GM21526 (cell line): Measurements from ENCODE around the gene TEKT5.

Source experiments
- ATAC-seq: cut with Tn5 transposase; IDR thresholded peaks from one replicate; pipeline ENCODE4 v1.9.1; 2021; ENCODE audit warnings: moderate library complexity; ENCODE audit not compliant: unreplicated experiment, low FRiP score

Gene TEKT5

DNA sequence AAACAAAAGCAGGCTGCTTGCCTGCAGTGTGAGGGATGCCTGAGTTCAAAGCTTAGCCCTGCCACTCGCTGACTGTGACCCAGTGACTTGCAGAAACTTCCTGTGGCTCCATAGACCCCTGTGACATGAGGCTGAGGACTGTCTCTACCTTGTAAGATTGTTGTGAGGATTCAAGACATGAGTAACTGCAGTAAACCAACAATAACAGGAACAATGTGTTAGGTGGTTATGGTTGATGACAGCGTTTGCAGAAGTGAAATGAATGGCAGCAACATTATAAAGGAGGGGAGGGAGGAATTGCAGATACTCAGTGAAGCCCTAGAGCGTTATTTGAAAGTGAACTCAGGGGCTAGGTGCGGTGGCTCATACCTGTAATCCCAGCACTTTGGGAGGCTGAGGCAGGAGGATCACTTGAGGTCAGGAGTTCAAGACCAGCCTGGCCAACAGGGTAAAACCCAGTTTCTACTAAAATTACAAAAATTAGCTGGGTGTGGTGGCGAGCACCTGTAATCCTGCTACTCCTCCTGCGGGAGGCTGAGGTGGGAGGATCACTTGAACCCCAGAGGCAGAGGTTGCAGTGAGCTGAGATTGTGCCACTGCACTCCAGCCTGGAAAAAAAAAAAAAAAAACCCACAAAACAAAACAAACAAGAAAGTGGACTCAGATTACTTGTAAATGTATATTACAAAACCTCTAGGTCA, 80.8 kb downstream of the TEKT5 start:
- no peak for ATAC-seq

DNA sequence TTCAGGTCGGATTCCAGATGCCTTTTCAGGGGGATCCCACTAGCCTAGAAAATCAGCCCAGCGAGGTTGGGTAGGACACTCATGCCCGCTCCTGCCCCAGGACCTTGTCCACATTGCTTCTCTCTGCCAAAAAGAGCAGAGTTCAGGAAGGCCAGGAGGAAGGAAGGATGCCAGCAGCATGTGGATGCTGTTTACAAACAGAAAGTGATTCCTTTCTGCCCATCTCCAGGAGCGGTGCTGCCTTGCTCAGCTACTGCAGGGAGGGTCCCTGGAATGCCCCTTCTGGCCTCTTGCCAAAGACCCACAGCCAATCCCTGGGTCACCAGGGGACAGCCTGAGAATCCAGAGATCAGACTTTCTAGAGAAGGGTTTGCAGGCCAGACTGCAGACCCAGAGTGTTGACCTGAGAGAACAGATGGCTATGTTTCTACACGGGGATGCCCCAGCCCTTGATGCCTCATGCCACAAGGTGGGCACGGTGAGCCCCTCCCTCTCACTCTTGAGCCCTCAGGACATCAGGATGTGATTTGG, 82.0 kb downstream of the TEKT5 start:
- ATAC-seq, result no peak

DNA sequence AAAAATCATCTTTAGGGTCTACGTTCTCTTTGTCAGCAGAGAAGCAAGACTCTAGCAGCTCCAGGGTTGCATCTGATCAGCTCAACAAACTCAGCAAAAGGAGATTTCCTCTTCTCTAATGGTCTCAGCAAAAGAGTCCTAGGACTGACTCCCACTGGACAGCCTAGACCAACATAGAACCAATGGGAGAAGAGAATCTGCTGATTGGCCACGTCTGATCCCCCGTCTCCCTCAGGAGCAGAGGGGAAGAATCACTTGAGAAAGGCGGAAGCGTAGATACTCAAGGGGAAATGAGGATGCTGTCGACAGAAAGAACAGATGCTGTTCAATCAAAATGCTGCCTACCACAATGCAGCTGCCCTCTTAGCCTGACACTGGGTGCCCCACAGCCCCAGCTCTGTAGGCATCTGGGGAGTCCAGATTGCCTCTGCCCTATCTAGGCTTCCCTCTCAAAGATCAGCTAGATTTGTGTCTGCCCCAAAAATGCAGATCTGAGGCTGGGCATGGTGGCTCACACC, 82.8 kb downstream of the TEKT5 start:
- ATAC-seq, result no peak

DNA sequence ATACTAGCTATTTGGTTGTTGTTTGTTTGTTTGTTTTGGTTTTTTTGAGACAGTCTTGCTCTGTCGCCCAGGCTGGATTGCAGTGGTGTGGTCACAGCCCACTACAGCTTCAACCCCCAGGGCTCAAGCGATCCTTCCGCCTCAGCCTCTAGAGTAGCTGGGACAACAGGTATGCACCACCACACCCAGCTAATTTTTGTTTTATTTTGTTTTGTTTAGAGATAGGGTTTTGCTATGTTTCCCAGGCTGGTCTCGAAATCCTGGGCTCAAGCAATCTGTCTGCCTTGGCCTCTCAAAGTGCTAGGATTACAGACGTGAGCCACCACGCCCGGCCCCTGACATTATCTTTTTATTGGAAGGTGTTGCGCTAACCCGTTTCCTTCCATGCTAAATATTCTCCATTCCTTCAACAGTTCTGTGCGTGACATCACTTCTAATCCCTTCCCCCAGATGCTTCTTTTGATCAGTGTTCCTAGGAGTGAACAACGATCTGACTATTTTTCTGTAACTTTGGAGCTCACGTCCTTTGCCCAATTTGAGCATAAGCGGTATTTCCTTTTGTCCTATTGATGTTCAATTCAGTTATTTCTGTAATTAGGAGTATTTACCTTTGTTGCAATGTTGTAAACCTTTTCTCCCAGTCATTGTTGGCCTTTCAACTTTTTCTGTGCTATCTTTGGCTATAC, 84.1 kb downstream of the TEKT5 start:
- ATAC-seq, result no peak

DNA sequence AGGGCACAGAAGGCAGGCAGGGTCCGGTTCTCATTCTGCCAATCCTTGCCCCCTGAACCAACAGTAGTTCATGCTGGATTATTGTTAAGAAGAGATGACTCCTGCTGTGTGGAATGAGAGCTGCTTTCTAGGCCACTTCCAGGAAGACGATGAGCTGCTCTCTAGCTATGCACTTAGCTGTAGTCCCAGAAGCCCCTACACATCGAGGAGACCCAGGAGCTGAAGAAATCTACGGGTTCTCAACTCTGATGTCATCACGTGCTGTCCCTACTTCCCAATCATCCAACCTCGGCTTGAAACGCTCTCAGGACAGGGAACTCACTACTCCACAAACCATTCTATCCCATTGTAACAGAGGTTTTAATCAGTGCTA, 85.3 kb downstream of the TEKT5 start:
- ATAC-seq, result no peak

DNA sequence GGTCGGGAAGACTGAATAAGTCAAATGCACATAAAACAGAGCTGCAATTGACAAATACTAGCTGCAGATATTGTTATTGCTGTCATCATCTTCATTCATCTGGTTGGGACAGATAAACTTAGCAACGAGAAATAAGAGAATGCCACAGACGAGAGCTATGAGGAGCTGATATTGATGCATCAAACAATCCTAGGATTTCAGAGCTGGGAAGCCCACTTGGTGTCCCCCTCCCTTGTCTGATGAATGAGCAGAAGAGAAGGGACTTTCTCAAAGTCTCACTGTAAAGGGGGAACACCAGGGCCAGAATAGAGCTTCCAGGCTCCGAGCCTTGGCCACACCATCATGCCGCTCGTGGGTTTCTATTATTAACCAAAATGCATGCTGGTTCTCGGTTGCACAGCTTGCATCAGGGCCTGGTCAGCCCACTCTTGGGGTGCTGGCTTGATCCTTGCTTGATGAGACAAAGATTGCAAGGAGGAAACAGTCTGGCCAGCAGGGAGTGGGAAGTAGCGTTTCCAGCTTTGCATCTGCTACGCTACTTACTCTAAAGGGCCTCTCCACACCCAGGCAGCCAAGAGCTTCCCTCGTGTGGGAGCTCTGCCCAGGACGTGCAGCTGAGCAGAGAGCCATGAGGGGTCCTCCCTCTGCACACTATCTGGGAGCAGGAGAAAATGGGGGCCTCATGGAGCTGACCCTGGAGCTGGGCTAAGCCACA, 85.9 kb downstream of the TEKT5 start:
- no peak for ATAC-seq

DNA sequence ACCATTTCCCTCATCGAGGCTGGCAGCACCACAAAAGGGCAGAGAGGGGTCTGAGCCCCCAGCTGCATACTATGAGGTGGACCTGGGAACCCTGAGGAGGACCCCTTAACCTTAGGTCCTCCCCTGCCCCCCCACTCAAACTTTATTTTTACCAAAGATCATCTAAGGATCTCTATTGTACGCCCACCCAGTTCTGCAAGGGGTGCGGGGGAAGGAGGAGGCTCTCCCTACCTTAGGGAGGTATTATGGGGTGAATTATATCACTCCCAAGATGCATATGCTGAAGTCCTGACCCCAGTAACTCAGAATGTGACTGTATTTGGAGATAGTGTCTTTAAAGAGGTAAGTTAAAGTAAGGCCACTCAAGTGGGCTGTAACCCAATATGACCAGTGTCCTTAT, 87.6 kb downstream of the TEKT5 start:
- no peak for ATAC-seq

DNA sequence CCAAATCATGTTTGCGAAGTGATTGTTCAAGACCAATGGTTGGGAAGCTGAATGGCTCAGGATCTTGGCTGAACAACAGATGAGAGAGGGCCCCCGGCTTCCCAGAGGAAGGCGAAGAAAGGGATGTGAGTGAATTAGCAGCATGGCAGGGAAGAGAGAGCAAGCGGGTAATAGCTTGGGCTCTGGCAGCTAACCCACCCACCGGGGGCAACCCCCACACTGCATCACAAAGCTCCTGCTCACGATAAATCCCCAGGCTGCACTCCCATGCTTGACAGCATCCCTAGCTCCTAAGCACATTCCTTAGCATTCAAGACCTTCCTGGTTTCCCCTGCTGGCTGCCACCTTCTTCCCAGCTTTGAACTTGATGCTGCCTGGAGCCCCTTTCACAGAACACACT, 88.1 kb downstream of the TEKT5 start:
- ATAC-seq, result no peak

DNA sequence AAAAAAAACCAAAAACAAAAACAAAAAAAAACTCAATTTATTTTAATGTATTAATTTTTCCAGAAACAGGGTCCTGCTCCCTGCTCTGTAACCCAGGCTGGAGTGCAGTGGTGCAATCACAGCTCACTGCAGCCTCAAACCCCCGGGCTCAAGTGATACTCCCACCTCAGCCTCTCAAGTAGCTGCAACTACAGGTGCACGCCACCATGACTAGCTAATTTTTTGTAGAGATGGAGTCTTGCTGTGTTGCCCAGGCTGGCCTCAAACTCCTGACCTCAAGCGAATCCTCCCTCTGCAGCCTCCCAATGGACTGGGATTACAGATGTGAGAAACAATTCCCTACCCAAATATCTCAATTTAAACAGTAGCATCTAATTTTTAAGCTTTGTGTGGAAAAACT, 89.1 kb downstream of the TEKT5 start:
- no peak for ATAC-seq

DNA sequence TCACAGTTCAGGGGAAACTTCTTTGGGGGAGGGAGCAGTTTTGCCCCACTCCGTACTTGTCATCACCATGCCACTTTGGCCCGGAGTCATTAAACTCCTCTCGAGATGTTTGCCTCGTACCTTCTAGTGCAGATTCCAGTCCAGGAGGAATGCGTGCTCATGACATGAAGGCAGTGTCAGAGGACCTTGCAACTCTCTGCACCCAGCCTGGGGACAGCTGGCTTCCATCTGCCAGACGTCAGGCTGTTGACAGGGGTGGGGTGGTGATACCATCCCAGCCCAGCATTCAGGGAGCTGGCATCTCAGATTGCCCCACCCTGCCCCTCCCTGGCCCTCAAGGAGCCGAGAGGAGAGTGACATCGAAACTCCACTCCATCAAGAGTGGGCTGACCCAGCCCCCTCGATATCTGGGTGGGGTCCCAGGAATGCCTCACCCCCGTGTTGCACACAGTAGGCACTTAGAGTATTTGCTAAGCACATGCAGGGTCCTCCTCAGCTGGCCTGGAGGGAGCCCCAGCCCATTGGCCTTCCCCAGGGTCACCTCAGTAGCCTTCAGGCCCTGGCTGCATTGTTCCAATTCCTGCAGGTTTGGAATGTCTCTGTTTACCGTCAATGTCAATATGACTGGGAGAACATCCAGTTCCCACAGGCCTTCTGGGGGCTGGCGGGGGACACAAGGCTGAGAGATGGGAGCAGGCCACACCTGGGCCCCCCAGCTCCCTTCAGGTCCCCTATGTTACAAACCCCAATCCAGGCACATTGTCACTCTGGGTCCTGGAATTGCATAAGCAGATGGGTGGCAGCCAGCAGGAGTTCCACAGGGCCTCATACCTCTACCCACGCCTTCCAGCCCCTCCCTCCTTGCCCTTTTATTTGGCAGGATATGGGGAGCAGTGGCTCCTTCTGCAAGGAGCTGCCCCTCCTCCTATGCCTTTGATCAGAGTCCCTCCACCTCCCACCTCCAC, 93.0 kb downstream of the TEKT5 start:
- no peak for ATAC-seq

DNA sequence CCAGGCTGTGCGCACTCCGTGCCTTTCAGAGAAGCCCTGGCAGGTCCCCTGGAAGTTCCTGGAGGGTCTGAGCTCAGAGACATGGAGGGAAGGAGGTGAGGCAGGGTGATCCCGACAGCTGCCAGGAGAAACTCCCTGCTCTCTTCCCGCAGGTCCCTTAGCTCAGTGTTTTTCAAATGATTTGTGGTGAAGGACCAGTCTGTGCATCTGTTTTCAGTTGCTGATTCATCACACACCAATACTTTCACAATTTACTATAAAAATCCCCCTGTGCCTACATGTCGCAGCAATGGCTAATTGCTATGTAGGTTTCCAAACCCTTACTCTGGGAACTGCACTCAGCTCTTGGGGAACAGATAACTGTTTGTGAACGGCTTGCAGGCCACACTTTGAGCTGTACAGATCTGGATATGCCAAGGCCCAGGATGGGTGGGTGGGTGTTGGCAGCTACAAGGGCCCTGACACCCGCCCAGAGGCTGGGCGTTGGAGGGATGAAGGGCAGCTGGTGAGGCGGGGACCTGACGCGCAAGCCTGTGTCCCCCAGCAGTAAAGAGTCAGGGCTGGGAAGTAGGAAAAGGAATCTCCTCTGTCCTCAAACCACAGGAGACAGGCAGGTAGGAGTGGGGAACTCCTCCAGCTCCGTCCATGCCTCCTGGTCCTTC, 93.8 kb downstream of the TEKT5 start:
- ATAC-seq, result no peak

DNA sequence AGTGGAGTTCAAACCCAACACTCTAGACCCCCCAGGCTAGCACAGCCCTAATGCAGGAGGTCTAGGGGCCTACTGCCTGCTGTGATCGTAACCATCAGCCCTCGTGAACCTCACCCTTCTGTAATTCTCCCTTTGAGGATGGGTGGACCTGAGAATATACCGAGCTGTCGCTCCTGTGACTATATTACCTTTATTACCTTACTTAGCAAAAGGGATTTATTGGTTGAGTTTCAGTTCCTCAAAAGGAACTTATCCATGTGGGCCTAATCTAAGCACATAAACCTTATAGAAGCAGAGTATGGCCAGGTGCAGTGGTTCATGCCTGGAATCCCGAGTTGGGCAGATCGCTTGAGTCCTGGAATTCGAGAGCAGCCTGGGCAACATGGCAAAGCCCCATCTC, 95.1 kb downstream of the TEKT5 start:
- no peak for ATAC-seq

DNA sequence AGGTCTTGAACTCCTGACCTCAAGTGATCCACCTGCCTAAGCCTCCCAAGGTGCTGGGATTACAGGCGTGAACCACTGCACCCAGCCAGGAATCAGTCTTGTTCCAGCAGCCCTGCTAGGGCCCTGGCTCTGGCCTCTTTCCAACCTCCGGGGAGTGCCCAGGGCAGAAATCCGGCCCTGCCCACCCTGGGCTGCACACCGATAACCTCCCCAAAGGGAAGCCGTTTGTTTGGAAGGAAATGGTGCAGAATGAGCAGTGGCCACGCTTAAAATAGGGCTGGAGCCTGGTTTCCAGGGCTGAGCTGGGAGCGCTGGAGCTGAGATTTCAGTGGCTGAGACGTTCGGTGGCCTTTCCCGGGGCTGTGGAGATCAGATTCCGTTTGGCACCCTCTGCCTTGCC, 96.6 kb downstream of the TEKT5 start:
- ATAC-seq, result no peak

DNA sequence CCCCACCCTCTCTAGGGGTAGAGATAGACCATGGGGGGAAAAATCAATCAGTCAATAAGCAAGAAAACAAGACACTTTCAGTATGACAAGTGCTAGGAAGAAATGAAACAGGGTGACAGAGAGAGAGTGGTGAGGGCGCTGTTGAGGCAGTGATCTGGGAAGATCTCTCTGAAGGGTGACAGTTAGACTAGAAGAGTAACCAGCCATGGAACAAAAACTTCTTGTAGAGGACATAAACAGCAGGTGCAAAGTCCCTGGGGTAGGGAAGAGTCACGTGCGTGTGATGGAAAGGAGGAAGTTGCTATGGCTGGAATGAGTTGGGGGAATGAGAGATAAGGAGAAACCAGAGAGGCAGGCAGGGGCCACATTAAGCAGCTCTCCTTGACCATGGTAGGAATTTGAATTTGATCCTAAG, 97.5 kb downstream of the TEKT5 start:
- no peak for ATAC-seq

DNA sequence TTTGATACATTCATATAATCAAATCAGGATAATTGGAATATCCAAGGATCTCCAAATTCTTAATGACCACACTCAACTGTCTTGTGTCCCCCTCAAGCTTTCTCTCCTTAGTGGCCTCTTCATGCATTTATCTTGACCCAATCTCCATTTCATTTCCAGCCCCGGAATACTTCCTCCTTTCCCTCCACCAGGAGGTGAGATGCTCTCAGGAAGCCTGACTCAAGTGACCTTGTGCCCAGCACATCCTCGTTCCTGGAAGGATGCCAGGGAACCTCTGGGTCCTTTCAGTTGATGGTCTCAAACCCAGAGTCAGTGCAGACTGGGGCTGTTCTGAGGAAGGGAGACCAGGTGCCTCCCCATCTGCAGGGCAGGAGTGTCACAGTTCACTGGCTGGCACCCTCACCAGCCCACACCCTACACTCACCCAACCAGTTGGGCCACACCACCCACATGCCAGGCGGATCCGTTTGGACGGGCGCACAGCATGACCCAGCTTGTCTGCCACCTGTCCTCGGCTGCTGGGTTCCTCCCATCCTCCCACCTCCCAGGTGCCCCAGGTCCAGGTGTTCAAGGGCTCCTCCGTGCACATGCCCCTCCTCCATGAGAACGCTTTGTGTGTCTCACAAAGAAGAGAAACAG, 100.3 kb downstream of the TEKT5 start:
- no peak for ATAC-seq

DNA sequence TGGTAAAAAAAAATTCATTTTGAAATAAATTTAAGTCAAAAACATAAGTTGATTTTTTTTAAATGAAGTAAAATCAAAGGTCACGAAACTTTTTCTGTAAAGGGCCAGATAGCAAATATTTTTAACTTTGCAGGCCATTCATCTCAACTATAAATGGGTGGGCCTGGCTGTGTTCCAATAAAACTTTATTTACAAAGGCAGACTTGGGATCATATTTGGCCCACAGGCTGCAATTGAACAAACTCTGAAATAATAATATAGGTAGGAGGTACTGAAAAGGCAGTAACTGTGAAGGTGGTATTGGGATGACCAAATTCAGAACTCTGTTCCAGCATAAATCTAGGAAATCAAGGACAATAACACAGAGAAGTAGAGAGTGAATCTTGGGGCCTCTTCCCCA, 102.1 kb downstream of the TEKT5 start:
- no peak for ATAC-seq

DNA sequence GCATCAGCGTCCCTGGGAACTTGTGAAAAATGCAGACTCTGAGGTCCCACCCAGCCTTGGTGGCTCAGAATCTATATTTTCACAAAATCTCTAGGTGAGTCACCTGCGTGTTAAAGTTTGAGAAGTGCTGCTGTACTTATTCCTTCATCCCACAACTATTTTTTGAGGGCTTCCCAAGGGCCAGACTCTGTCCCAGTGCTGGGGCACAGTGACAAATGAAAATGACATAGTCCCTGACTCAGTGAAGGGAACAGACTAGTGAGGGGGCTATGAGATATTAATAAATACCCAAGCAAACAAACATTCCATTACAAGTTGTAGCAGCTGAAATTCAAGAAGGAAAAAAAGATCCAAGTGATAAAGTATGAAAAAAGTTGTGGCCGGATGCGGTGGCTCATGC, 104.4 kb downstream of the TEKT5 start:
- ATAC-seq, result no peak

DNA sequence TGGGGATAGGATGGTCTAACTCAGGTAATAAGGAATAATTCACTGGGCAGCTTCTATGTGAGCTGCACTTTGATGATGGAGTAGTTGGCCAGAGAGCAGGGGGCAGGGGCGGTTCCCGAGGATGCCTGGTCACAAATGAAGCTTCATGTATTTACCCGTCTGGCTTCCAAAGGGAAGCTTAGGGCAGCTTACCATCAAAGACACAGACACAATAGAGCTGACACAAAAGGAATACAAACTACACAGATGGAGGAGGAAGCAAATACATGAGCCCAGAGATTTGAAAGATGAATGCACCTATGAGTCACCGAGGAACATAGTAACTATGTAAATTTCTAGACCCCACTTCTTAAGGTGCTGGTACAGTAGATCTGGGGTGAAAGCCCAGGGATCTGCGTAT, 105.6 kb downstream of the TEKT5 start:
- ATAC-seq, result no peak

DNA sequence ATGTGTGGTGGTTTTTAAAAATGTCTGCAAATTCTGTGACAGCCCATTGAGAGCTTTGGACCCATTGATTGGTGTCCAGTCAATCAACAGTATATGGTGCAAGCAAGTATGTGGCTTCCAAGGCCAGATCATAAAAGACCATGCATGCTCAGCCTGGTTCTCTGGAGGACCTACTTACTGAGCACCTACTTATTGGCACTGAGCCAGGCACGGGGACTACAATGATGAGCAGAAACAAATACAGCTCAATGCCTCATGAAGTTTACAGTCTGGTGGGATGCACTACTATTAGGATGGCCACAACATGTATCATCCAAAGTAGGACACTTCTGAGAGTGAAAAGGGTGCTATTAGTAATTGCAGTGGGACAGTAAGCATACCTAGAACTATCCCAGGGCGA, 107.1 kb downstream of the TEKT5 start:
- no peak for ATAC-seq
